Keratinocyte (primary cell): ENCODE data around the gene MBNL3. TPM values are rescaled to one million over a fixed set of nuclear protein-coding genes. Genes with fewer than 3 reads are reported as not detected.

Experiments
- DNase-seq: peaks from one replicate; pipeline ENCODE4 v3.0.0-alpha.2; 2011; ENCODE audit warnings: low read depth, missing footprints, low spot score
- FAIRE-seq: peaks from 2 replicates; lab custom pipeline; 2011; peaks lifted over from hg19 to GRCh38; lab: Jason Lieb, UNC
- H2AFZ ChIP-seq: 2 replicates; pipeline ENCODE4 v1.6.0; 2012; ENCODE audit warnings: low read length, control low read depth, inconsistent platforms; ENCODE audit not compliant: control insufficient read depth
- H3K27ac ChIP-seq: 2 replicates; pipeline ENCODE4 v1.5.1; 2011; ENCODE audit warnings: low read length; ENCODE audit not compliant: control insufficient read depth, insufficient read depth
- H3K27me3 ChIP-seq: 3 replicates; pipeline ENCODE4 v1.6.0; 2011; ENCODE audit warnings: low read length; ENCODE audit not compliant: control insufficient read depth, insufficient read depth; ENCODE audit errors: extremely low read depth
- H3K36me3 ChIP-seq, 2 experiments: 2 replicates in 1 of 2; 3 replicates in 1 of 2; pipeline ENCODE4 v1.5.1; 2011; ENCODE audit warnings: low read length in 2 of 2, mild to moderate bottlenecking in 1 of 2; ENCODE audit not compliant: control insufficient read depth in 2 of 2, insufficient read depth in 2 of 2; ENCODE audit errors: extremely low read depth in 1 of 2
- H3K4me1 ChIP-seq: 3 replicates; pipeline ENCODE4 v1.5.1; 2011; ENCODE audit warnings: low read length; ENCODE audit not compliant: control insufficient read depth, insufficient read depth; ENCODE audit errors: extremely low read depth
- H3K4me2 ChIP-seq: 3 replicates; pipeline ENCODE4 v1.6.0; 2011; ENCODE audit warnings: low read depth, low read length; ENCODE audit not compliant: control insufficient read depth, insufficient read depth; ENCODE audit errors: extremely low read depth
- H3K4me3 ChIP-seq, 3 experiments: fragments of 200-600 bp in 1 of 3; sonication (generic) in 1 of 3; 2 replicates in 2 of 3; 3 replicates in 1 of 3; pipeline ENCODE4 v1.5.1; 2011 to 2016; ENCODE audit warnings: low read length in 3 of 3, mild to moderate bottlenecking in 3 of 3, control low read depth in 2 of 3, inconsistent platforms in 1 of 3, low read depth in 1 of 3, mixed read lengths in 1 of 3, mixed run types in 1 of 3, moderate library complexity in 1 of 3; ENCODE audit not compliant: control insufficient read depth in 2 of 3, insufficient read depth in 2 of 3; ENCODE audit errors: extremely low read depth in 1 of 3
- H3K79me2 ChIP-seq: 2 replicates; pipeline ENCODE4 v1.6.0; 2012; ENCODE audit warnings: low read length; ENCODE audit not compliant: control insufficient read depth, insufficient read depth
- H3K9ac ChIP-seq: 3 replicates; pipeline ENCODE4 v1.6.0; 2011; ENCODE audit warnings: low read length; ENCODE audit not compliant: control insufficient read depth, insufficient read depth; ENCODE audit errors: extremely low read depth
- H3K9me1 ChIP-seq: 3 replicates; pipeline ENCODE4 v1.6.0; 2011; ENCODE audit warnings: low read length; ENCODE audit not compliant: control insufficient read depth, insufficient read depth; ENCODE audit errors: extremely low read depth
- H3K9me3 ChIP-seq: 2 replicates; pipeline ENCODE4 v1.5.1; 2012; ENCODE audit warnings: low read depth, low read length; ENCODE audit not compliant: control insufficient read depth
- H4K20me1 ChIP-seq: 3 replicates; pipeline ENCODE4 v1.6.0; 2011; ENCODE audit warnings: low read length; ENCODE audit not compliant: control insufficient read depth, insufficient read depth; ENCODE audit errors: extremely low read depth
- CTCF ChIP-seq, 3 experiments: IDR thresholded peaks in 1 of 3; conservative IDR thresholded peaks in 1 of 3; optimal IDR thresholded peaks in 1 of 3; 2 replicates in 2 of 3; 3 replicates in 1 of 3; pipeline versions ENCODE3 to v1.5.1; 2011; ENCODE audit warnings: low read length in 3 of 3, mild to moderate bottlenecking in 3 of 3, moderate library complexity in 2 of 3, control low read depth in 1 of 3, inconsistent platforms in 1 of 3; ENCODE audit not compliant: insufficient read depth in 2 of 3; ENCODE audit errors: extremely low read depth in 1 of 3
- EZH2 ChIP-seq: IDR thresholded peaks from one replicate; pipeline ENCODE4 v1.6.1; 2012; ENCODE audit warnings: inconsistent platforms, mild to moderate bottlenecking, low read length, moderate library complexity
- dilution Hi-C: fragments of 300-500 bp; cut with MboI; formaldehyde crosslinking; loops from one replicate; pipeline ENCODE4 v1.7.0; 2020; ENCODE audit warnings: low sequenced_read_pairs; ENCODE audit not compliant: extremely low pct_ligation_motif_present
- polyA plus RNA-seq, 5 experiments: library from polyadenylated mRNA; depleted of rRNA in 3 of 5; stranded (reverse) in 3 of 5; stranded (forward) in 1 of 5; unstranded in 1 of 5; fragments of >200 nt; gene quantifications; 1 replicate in 1 of 5; 2 replicates in 3 of 5; 3 replicates in 1 of 5; pipeline versions ENCODE4 v1.2.1 to v1.2.3, GENCODE V29; 2011 to 2012; ENCODE audit warnings: missing spikeins in 2 of 5, low read depth in 1 of 5, low replicate concordance in 1 of 5

The MBNL3 gene
- polyA plus RNA-seq, 1 donor (not counting 4 experiments of a cell fraction or from before 2014, with no cell fraction given), result 6.9 TPM

GRCh38 chrX:132463411-132463810 is 25.4 kb downstream of the MBNL3 start:
- no peak overlapping the region for H3K9ac ChIP-seq
- no peaks in the 10 kb centered on the region for H3K9me1 ChIP-seq
- no peaks in the 10 kb centered on the region for H3K79me2 ChIP-seq
- no peaks in the 10 kb centered on the region for H3K36me3 ChIP-seq
- TF ChIP-seq EZH2 (no peak), CTCF (optimal IDR thresholded peaks at IDR 0.05 in 1 of 3, IDR thresholded peaks at IDR 0.05 in 1 of 3, conservative IDR thresholded peaks at IDR 0.05 in 1 of 3; ENCODE audit: extremely low read depth in 1 of 3, insufficient read depth in 2 of 3, low read length in 3 of 3) (peak; percentile 37 to 50 (median 37))
- dilution Hi-C loops, result no loop called here
- H3K9me3 ChIP-seq, result no peaks in the 10 kb centered on the region
- no peak overlapping the region for H3K4me3 ChIP-seq
- H3K4me2 ChIP-seq, result no peak overlapping the region
- no peak overlapping the region for H2AFZ ChIP-seq
- H3K27ac ChIP-seq, result no peak overlapping the region
- H3K4me1 ChIP-seq, result no peaks in the 10 kb centered on the region
- DNase-seq (no peak), FAIRE-seq (no peak)
- H4K20me1 ChIP-seq, result no peaks in the 10 kb centered on the region
- H3K27me3 ChIP-seq, result no peaks in the 10 kb centered on the region

- Histone ChIP-seq H3K27ac (no peak overlapping the region), H3K4me3 (no peak overlapping the region), H3K36me3 (no peaks in the 10 kb centered on the region), H3K9me3 (no peaks in the 10 kb centered on the region), H3K9me1 (no peaks in the 10 kb centered on the region), H3K27me3 (no peaks in the 10 kb centered on the region), H2AFZ (no peak overlapping the region), H3K4me2 (no peak overlapping the region), H3K9ac (no peak overlapping the region), H3K79me2 (no peaks in the 10 kb centered on the region), H4K20me1 (no peaks in the 10 kb centered on the region), H3K4me1 (no peaks in the 10 kb centered on the region)
- FAIRE-seq (no peak), DNase-seq (no peak)
- no peak for TF ChIP-seq CTCF (optimal IDR thresholded peaks at IDR 0.05 in 1 of 3, IDR thresholded peaks at IDR 0.05 in 1 of 3, conservative IDR thresholded peaks at IDR 0.05 in 1 of 3; ENCODE audit: extremely low read depth in 1 of 3, insufficient read depth in 2 of 3, low read length in 3 of 3)
- no peak for TF ChIP-seq EZH2
- dilution Hi-C loops, result no loop called here
Measured at GRCh38 chrX:132461886-132462285, 27.0 kb downstream of the MBNL3 start.
